Subcutaneous adipose tissue (tissue), 4 donors: ENCODE results near the gene NEURL4. TPM values are rescaled to one million over a fixed set of nuclear protein-coding genes. Genes with fewer than 3 reads are reported as not detected.

ENCODE experiments used
- CTCF ChIP-seq: fragments of 450-650 bp; IDR thresholded peaks from one replicate; pipeline ENCODE4 v1.5.1; 2016; ENCODE audit warnings: low read depth, mild to moderate bottlenecking, control low read depth, antibody characterized with exemption, moderate library complexity
- total RNA-seq, 4 donors: library from RNA; depleted of rRNA; stranded (reverse); fragments of >200 nt; gene quantifications; one replicate each; pipeline ENCODE4 v1.1.0, GENCODE V29; 2016

NEURL4 gene
- total RNA-seq, 4 donors from 2014 or later = 4.9 to 22.6 (median 11.2) TPM

DNA sequence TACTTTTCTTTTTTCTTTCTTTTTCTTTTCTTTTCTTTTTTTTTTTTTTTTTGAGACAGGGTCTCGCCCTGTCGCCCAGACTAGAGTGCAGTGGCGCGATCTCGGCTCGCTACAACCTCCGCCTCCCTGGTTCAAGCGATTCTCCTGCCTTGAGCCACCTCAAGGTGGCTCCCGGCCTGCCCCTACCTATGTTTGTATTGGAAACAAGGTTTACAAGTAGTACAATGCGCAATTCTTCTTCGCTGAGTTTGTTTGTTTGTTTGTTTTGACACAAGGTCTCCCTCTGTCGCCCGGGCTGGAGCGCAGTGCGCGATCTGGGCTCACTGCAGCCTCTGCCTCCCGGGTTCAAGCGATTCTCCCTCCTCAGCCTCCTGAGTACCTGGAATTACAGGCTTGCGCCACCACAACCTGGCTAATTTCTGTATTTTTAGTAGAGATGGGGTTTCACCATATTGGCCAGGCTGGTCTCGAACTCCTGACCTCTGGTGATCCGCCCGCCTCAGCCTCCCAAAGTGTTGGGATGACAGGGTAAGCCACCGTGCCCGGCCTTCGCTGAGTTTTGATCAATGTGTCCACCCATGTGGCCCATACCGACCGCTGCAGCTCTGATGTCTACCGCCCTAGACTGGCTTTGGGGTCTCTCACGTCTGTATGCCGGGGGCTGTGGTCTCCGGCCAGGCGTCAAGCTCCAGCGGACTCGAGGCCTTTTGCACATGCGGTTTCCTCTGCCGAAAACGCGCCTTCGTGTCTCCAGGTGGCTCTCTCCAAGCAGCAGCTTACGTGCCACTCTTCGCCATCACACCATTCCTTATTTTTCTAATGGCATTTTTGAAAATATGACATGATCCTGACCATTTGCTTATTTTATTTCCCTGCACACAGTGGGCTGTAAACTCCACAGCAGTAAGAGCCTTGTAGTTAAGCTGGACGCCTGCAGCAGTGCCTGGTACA lies 33.6 kb downstream of the NEURL4 start:
- TF ChIP-seq CTCF = no peak

DNA sequence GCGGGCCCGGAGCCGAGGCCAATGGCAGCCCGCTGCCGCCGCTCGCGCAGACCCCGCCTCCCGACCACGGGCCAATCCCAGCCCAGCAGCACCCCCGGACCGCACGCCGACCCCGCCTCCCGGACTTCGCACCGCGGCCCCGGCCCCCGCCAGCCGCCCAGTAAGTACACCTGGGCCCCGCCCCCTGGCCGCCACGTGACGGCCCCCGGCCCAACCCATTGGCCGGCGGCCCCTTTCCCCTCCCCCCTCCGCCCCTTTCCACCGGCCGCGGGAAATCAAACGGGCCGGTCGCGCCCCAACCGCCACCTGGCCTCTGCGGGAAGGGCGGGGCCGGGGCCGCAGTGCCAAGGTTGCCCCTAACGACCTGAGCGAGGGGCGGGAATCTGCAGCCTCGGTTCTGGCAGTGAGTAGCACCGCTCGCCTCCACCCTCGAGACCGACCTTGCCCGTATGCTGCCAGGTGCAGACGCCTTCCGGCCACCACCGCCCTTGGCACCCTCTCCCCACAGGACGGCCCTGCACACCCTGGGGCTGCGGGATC lies 34.5 kb downstream of the NEURL4 start, which contains the start of gene YBX2:
Gene YBX2 (minus strand): TSS at position 26 of the 540 bp plus-strand sequence. CDS start 139 bp downstream, outside the sequence.
- TF ChIP-seq CTCF = no peak

GRCh38 chr17:7293816-7294613 lies 35.1 kb downstream of the NEURL4 start:
- TF ChIP-seq CTCF = no peak

DNA sequence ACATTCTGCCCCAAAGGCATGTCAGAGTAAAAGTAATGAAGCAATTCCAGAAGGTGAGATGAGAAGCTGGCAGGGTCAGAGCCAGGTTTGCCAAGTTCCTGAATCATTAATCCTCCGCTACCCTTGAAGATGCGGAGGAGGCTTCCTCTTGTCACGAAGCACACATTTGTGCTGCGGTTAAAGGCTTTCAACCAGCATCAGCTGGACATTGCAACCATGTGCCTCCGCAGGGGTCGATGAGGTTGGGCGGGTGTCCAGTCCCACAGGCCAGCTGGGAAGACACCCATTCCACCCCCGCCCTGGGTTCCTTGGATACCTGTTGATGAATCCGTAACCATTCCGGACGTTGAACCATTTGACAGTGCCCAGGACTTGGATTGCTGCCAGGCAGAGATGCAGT lies 36.0 kb downstream of the NEURL4 start:
- TF ChIP-seq CTCF = no peak

DNA sequence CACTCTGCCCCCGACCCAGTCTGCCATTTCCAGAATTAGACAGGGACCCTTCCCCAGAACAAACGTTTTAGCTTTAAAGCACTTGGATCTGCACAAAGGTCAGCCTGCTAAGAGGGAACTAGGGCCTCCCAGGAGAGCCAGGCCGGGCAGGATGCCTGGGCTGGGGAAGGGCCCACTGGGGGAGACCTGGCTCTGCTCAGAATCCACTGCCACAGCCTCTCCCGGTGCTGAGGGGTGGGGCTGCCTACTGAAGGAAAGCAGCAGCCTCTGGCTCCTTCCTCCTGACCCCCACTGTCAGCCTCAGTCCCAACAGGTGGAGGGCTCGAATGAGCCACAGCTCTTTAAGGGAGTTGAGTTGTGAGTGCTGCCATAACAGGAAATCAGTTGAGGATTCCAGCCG lies 36.4 kb downstream of the NEURL4 start:
- TF ChIP-seq CTCF = no peak

DNA sequence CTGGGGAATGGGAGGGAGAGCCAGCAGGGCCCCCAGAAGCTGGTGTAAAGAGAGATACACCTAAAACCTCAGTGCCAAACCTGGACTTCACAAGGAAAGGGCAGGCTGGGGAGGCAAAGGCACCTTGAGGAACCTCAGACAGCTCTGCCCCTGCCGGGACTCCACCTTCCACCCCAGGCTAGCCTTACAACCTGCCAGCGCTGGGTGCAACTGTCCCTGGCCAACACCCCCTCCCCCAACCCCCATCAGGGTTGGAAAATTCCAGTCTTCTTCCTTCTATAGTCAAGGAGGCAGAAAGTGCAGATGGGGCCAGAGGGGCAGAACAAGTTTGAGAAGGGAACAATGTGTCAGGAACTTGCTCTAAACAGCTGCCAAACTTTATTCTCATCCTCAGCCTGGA lies 36.9 kb downstream of the NEURL4 start:
- TF ChIP-seq CTCF = no peak

GRCh38 chr17:7290685-7291084 lies 38.5 kb downstream of the NEURL4 start:
- TF ChIP-seq CTCF = no peak
